Kidney glomerular epithelial cell (primary cell): ENCODE data around the gene SPAG17.
"Not testable (repeated sequence)": the region's sequence is repeated elsewhere in the genome, so short reads cannot be mapped to it uniquely, and the experiment has no call there.

Experiments
- DNase-seq: peaks from one replicate; lab custom pipeline; 2025; lab: John Stamatoyannopoulos, UW

SPAG17 gene

DNA sequence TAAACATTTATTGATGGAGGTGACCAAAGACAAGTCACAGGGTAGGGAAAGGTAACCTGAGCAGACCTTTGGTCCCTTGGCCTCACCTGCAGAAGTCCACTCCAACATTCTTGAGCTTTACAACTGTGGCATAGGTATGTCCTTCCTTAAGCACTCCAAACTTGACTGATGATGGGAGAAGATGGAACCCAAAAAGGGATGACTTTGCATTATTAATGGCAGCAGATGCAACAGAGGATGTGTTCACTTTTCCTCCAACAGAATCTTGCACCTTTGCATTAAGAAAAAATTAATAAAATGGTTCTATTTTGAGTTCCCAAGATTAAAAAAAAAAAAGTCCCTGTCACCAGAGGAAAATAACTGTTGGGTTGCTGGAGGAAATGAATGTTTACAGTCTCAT is 213.3 kb downstream of the SPAG17 start:
- no peak for DNase-seq

DNA sequence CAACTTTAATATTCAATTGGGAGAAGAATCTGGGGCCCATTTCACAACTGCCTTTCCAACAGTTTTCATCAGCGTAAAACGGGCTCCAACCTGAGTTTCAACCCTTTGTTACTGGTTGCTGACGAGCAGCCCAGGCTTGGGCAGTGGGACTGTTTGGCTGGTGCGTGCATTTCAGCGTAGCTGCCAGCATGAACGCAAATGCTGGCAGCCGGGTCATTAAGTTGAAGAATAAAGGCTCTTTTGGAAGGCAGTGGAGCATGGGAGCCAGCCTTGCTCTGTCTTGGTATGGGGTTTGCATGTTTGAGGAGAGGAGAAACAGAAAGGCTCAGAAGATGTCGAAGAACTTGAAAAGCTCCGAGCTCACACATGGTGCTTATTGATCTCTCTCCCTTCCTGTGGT is 214.8 kb downstream of the SPAG17 start:
- DNase-seq: no peak

DNA sequence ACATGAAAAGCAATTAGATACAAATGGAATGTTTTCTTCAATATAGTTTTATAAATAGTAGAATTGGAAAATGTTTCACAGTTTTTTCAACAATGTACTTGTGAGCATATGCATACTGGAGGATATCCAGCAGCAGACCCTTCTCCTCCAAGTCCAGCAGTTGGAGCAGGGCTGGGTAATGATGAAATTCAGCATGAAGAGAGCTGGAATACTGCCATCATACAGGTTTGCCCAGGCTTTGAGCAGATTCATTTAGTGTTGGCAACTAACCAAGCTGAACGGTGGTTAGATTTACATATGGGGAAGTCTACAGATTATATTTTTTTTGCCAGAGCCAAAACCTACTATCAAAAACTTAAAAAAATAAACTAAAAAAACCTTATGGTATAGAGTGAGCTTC is 217.1 kb downstream of the SPAG17 start:
- no peak for DNase-seq

DNA sequence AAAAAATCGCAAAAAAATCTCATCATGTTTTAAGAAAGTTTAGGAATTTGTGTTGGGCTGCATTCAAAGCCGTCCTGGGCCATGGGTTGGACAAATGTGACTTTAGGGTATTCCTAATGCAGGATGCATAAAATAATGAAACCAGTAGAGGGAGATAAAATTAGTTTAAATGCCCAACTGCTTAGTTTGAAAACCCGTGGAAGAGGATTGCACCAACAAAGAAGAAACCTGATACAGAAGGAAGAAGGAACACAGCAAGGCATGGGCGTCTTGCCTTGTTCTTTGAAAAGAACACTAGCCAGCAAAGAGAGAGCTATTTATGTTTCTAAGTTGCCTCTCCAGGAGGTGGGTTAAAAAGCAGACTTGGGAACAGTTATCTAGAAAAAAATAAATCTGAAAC is 217.6 kb downstream of the SPAG17 start:
- DNase-seq: no peak

DNA sequence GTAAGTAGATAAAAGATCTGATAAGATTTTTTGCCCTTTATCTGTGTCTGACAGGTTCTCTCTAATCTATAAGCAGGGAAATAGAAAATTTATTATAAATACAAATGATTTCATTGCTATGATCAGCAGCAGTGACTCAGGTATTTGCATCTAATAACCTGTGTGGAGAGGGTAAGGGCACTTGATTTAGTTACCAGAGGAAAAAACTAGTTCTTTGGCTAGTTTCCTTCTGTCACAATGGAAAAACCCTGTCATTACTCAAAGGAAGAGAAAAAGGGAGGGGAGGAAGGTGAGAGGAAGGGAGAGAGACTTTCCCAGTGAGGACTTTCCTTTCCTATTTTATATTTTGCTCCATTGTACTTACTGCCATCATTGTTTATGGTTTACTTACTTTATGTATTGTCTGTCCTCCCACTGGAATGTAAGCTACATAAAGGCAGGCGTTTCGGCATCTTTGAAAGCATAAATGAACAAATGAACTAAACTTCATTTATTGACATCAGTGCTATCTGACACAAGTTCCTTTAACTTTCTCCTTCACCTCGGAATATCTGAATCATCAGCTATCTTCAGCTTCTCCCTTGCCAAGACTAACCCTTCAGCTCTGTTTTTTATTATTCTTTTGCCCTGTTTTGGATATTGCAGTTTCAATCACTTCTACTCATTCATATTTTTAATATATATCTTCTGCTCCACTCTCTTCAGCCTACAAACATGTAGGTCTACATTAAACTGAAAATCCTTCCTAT is 220.6 kb downstream of the SPAG17 start:
- no peak for DNase-seq

DNA sequence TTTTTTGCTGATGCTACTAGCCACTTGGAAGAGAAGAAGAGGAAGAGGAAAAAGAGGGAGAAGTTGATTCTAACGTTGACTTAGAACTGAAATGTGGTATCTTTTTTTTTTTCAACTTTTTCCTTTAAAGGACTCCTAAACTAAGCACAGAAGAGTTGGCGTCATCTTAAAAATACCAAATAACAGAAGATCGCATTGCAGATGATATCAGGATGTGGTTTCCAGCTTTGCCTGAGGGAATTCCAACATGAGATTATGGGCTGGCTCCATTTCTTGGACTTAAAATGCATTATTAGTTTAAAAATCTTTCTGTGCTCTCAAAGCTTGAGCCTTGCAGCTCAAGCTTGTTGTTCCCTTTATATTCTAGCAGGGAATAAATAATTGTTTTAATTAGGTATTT is 225.7 kb downstream of the SPAG17 start:
- DNase-seq: no peak

DNA sequence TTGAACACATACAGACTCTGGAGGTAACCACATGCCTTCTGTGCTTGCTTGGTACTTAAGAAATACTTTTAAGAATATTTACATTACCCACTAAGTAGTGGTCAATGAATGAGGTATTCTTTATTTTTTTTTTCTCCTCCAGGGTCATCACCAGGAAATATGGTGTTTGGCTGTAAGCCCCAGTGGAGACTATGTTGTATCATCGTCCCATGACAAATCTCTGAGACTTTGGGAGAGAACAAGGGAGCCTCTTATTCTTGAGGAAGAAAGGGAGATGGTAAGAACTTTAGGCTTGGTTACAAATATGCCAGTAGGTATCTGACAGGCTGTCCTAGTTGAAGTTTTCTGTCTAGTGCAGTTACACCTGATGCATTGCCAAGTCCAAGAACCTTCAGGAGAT is 232.6 kb downstream of the SPAG17 start:
- no peak for DNase-seq

DNA sequence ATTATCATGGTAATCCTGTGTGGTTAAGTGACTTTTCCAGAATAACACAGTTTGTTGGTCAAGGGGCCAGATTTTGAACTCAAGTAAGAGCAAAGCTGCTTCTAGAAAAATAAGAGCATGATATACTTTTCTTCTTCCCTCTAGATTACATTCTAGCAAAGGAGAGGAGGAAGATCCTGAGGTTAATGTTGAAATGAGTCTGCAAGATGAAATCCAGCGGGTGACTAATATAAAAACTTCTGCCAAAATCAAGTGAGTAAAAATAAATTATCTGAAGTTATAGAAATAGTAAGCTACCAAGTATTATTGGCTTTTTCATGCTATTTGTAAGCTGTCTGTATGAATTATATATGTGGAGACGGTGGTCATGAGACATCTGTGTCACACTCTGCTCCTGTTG is 242.7 kb downstream of the SPAG17 start:
- no peak for DNase-seq

DNA sequence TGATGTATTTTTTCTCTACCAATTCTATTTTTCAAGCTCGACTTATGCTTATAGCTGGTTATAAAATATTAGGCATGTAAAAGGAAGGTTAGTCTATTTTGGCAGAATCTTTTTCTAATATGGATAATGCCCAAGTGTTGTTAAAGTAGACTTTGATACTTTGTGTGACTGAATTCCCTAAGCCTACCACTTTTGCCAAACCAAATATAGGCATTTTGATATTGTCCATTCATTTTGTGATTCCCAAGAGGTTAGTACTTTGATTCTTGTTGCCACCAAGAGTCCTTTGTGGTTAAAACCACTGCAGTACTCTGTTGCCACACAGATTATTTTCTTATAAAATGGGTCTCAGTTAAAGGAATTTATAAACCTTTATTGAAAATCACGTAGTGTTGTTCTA is 251.3 kb downstream of the SPAG17 start:
- no peak for DNase-seq

DNA sequence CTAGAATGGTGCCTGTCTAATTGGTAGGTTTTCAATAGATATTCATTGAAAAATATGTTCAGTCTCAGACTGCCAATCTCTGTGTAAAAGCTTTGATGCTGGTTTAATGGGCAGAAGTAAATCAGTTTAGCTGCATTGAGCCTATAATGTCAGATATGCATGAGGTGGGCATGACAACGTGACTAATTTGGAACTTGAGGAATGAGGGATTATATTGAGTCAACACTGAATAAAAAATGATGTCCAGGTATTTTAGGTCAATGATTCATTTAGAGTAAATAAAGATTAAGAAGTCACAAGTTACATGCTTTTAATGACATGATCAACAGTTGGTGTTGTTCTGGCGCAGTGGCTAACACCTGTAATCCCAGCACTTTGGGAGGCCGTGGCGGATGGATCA is 252.5 kb downstream of the SPAG17 start:
- DNase-seq: no peak

DNA sequence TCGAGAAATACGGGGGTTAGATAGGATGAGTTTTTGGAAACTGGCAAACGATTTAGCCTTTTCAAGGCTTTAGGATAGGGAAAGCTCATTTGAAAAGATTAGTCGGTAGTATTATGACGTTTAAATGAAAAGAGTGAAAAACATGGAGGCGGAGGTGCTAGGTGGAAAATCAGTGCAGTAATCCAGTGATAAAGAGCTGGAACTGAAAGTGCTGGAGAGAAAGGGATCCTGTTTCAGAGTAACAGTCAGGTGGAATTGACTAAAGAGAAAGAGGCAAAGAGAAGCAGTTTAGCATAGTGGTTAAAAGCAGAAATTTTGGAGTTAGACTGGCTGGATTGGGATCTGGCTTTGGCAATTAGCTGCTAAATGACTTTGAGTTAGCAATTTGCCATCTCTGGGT is 254.5 kb downstream of the SPAG17 start:
- peak; percentile 3 for DNase-seq

DNA sequence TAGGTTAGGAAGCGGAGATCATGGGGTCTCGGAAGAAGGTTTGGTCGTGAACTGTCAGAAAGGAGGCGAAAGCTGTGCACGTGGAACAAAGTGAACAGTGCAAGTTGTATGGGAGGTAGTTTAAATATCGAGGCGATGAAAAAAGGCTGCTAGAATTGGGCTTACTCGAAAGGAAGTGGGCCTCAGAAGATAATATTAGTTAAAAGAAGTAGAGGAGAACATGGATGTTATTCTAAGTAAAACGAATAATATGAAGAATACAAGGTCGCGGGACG is 254.9 kb downstream of the SPAG17 start:
- DNase-seq: no peak

DNA sequence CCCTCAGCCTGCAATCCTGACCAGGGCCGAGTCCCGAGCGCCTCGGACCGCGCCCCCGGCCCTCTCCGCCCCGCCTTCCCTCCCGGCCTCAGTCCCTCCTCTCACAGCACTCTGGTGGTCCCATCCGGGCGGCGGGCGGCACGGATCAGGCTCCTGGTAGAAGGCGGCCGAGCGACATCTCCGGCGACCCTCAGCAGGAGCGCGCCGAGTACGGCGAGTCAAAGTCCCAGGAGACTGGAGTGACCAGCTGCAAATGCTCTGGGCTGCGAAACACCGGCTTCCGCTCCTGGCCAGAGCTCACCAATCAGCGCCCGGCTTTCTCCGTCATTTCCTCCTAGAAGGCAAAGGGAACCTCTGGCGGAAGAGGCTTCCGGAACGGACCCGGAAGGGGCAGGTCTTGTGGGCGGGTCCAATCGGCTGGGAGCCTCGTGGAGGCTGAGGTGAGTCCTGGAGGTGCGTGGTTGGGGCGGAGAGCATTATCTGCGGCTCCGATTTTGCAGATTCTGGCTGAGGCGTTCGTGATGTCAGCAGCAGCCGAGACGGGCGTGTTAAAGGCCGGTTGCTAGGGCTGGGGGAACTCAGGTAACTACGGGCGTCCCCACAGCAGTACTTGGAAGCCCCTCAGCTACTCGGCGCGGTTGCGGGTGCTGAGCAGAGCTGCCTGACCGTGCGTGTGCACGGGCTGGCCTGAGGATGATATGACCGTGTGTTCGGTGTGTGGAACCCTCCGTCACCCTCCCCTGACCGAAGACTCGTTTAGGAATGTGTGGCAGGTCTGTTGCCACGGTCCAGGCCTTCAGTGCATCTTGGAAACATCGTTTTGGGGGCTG is 255.5 kb downstream of the SPAG17 start, which contains the start of the genes GDAP2 and WDR3:
Gene GDAP2 (minus strand): TSS at position 279 of the 830 bp plus-strand sequence. CDS start 9,264 bp downstream, outside the sequence.
Gene WDR3 (plus strand): TSS at position 397 of the 830 bp plus-strand sequence. CDS start 3,581 bp downstream, outside the sequence.
- peak; percentile 95 for DNase-seq

DNA sequence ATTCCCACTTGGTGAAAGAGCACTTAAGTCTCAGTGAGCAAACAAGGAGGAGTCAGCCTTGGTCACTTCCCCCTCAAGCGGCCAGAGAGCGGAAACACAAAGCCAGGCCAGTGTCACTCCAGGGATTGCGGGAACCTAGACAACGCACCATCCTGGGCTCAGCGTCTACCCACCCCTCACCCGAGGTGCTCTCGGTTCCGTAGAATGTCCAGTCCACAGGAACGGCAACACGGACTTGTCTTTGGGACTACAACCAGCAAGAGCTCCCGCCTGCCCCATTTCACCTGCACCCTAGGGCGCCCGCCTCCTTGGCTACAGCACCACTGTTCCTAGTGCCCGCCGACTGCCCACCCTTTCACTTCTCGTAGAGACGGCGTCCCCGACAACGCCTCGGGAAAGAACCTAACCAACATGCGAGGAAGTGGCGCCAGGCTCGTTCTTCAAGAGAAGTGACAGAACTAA is 256.1 kb downstream of the SPAG17 start:
- no peak for DNase-seq

DNA sequence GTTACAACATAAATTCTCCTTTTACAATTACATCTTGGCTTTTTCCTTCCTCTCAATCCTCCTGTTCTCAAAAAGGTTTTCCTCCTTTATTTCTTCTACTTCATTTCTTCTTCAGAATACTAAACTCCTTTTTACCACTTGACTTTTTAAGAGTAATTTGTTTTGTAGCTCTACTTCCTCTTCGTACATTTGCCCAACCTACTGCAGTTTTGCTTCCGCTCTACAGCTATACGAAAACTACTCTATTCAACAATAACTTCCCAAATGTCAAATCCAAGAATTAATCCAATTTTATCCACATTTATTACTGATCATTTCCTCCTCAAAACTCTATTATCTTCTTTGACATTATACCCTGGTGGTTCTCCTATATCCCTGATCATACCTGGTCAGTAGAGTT is 259.0 kb downstream of the SPAG17 start:
- DNase-seq: no peak

DNA sequence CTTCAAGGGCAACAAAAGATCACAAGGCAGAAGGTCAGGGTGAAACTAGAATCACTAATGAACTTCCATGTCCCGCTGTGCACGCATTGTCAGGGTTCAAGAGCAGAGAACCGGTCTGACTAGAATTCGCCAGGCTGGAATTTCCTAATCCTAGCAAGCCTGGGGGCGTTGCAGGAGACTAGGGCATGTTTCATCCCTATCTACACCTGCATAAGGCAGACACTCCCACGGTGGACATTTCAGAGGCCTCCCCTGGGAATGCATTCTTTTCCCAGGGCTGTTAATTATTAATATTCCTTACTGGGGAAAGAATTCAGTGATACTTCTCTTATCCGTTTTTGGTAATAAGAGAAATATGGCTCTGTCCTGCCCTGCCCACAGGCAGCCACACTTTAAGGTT is 262.3 kb downstream of the SPAG17 start:
- not testable (repeated sequence) for DNase-seq

DNA sequence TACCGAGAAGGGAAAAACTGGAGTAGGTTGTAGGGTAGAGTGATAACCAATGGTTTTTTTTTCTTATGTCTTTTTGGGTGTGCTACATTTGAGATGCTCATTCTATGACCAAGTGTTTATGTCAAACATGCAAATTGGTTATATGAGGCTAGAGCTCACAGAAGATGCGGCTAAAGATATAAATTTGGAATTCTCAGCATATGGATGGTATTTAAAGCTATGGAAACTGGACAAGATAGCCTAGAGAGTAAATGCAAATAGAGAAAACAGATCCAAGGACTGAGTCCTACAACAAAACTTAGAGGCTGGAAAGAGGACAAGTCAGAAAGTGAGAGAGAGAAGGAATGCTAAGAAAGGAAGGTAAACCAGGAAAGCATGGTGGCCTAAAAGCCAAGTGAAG is 263.0 kb downstream of the SPAG17 start:
- DNase-seq: no peak

DNA sequence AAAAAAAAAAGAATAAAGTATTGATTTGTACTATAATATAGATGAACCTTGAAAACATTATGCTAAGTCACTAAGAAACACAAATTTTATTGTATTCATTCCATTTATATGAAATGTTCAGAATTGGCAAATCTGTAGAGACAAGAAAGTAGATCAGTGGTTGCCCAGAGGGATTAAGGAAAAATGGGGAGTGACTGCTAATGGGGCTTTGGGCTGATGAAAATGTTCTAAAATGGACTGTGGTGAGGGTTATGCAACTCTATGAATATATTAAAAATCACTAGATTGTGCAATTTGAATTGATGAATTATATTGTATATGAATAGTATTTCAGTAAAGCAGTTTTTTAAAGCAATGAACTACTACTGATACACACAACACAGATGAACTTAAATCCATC is 265.7 kb downstream of the SPAG17 start:
- DNase-seq: no peak

DNA sequence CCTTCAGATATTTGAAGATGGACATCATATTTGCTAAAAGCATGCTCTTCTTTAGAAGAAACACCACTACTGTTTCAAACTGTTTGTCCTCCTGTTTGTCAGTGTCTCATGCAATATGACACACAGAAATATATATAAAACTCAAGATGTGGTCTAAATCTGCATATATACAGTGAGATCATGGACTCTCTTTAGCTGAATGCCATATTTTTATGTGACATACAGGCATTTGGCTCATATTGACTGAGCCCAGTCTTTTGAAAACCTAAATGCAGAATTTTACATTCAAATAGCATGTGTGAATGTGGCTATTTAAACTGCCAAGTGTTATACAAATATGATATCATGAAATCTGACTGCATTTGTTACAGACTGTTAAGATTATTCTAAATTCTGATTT is 274.0 kb downstream of the SPAG17 start:
- no peak for DNase-seq

DNA sequence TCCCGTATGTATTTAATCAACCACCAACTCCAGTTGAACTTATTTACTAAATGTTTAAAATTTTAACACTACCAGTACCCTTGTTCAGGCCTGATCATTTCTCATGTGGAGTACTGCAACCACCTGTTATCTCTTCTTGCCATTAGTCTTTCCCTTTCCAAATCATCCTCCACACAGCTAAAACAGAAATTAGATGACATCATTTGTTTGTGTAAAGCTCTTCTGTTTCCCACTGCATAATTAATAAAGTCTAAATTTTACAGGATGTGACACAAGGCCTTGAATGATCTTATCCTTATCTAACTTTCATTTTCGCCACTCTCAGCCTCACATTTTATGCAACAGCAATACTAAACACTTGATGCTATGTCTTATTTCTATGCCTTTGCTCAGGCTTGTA is 280.0 kb downstream of the SPAG17 start:
- DNase-seq: no peak

DNA sequence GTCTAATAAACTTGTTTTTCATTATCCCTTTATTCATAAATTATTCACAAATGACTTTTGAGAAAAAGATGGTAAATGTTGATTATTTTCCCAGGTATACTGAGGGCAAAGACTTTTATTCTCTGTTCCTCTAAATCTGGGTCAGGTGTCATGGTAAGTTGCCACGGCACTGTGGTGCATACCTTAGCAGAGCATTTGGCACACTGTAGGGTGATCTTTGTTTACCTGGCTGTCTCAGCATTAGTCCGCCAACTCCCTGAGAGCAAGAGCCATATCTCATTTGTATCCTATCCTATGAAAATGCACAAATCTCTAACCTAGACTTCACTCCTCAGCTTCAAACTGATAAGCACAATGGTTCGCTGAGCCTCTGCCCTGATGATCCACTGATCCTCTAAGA is 280.5 kb downstream of the SPAG17 start:
- DNase-seq: no peak
